NB4 (cell line): ENCODE data around the gene EZH1.

Experiments
- DNase-seq: peaks from one replicate; pipeline ENCODE4 v3.0.0; 2010; ENCODE audit warnings: low read depth
- H3K4me3 ChIP-seq: one replicate; pipeline ENCODE4 v1.5.1; 2011; ENCODE audit warnings: mild to moderate bottlenecking, low read depth, low read length, moderate library complexity
- CTCF ChIP-seq: IDR thresholded peaks from one replicate; pipeline ENCODE4 v1.5.1; 2012; ENCODE audit warnings: low read depth, low read length
- MAX ChIP-seq: IDR thresholded peaks from 2 replicates; pipeline ENCODE4 v1.6.1; 2011; ENCODE audit warnings: low read depth, low read length
- MYC ChIP-seq: IDR thresholded peaks from 2 replicates; pipeline ENCODE4 v1.6.1; 2011; ENCODE audit warnings: low read depth, low read length
- POLR2A ChIP-seq: IDR thresholded peaks from 2 replicates; pipeline ENCODE4 v1.6.1; 2011; ENCODE audit warnings: mild to moderate bottlenecking; ENCODE audit not compliant: insufficient read length; ENCODE audit errors: extremely low read depth

EZH1 gene

GRCh38 chr17:42740699-42741098 lies 4.1 kb downstream of the EZH1 start:
- H3K4me3 ChIP-seq: no peak overlapping the region
- TF ChIP-seq CTCF (no peak), MAX (no peak), POLR2A (no peak), MYC (no peak)
- DNase-seq: no peak

- DNase-seq: no peak
- TF ChIP-seq POLR2A (no peak), MAX (no peak), CTCF (no peak)
- no peak overlapping the region for H3K4me3 ChIP-seq
Measured at GRCh38 chr17:42725143-42725542, 19.7 kb downstream of the EZH1 start.

GRCh38 chr17:42723636-42724035 lies 21.2 kb downstream of the EZH1 start:
- no peak for DNase-seq
- TF ChIP-seq MYC: no peak
- no peak for TF ChIP-seq MAX
- TF ChIP-seq POLR2A: no peak
- TF ChIP-seq CTCF: no peak
- no peak overlapping the region for H3K4me3 ChIP-seq

GRCh38 chr17:42720996-42721583 lies 23.8 kb downstream of the EZH1 start:
- TF ChIP-seq POLR2A (no peak), CTCF (peak; percentile 38)
- H3K4me3 ChIP-seq: no peak overlapping the region
- peak; percentile 68 for DNase-seq

GRCh38 chr17:42709561-42709960 lies 35.3 kb downstream of the EZH1 start:
- no peak overlapping the region for H3K4me3 ChIP-seq
- DNase-seq: no peak
- TF ChIP-seq CTCF (no peak), MAX (no peak)

- no peak for DNase-seq
- H3K4me3 ChIP-seq: no peak overlapping the region
- TF ChIP-seq CTCF: no peak
- no peak for TF ChIP-seq POLR2A
- no peak for TF ChIP-seq MAX
- no peak for TF ChIP-seq MYC
Measured at GRCh38 chr17:42708588-42708987, 36.3 kb downstream of the EZH1 start.
